ENCODE data around the gene LDLRAP1.

Gene LDLRAP1

GRCh38 chr1:25563330-25564215, 20.2 kb downstream of the LDLRAP1 start:
- DNase-seq = no peak

- DNase-seq = no peak
Measured at GRCh38 chr1:25564777-25565574, 21.6 kb downstream of the LDLRAP1 start.

GRCh38 chr1:25565626-25566025, 22.2 kb downstream of the LDLRAP1 start:
- DNase-seq = no peak

GRCh38 chr1:25566176-25566729, 22.8 kb downstream of the LDLRAP1 start:
- DNase-seq = no peak

- DNase-seq = peak; percentile 41
Measured at GRCh38 chr1:25566730-25567341, 23.4 kb downstream of the LDLRAP1 start.

GRCh38 chr1:25567710-25568089, 24.3 kb downstream of the LDLRAP1 start:
- DNase-seq = no peak

GRCh38 chr1:25568090-25568833, 24.9 kb downstream of the LDLRAP1 start:
- DNase-seq = no peak

- no peak for DNase-seq
Measured at GRCh38 chr1:25568834-25569596, 25.6 kb downstream of the LDLRAP1 start.

GRCh38 chr1:25569597-25570396, 26.4 kb downstream of the LDLRAP1 start:
- no peak for DNase-seq

- no peak for DNase-seq
Measured at GRCh38 chr1:25570798-25571521, 27.6 kb downstream of the LDLRAP1 start.

- DNase-seq = no peak
Measured at GRCh38 chr1:25571522-25571970, 28.1 kb downstream of the LDLRAP1 start.

GRCh38 chr1:25572107-25572506, 28.7 kb downstream of the LDLRAP1 start:
- no peak for DNase-seq

- peak; percentile 25 for DNase-seq
Measured at GRCh38 chr1:25572708-25573590, 29.5 kb downstream of the LDLRAP1 start.

- no peak for DNase-seq
Measured at GRCh38 chr1:25573591-25573930, 30.2 kb downstream of the LDLRAP1 start.

GRCh38 chr1:25573961-25574360, 30.6 kb downstream of the LDLRAP1 start:
- DNase-seq = no peak

GRCh38 chr1:25575191-25575590, 31.8 kb downstream of the LDLRAP1 start:
- DNase-seq = no peak

- DNase-seq = no peak
Measured at GRCh38 chr1:25576459-25577133, 33.2 kb downstream of the LDLRAP1 start.

Measured in effector CD8-positive, alpha-beta T cell (primary cell).